Measurements from ENCODE around the gene MYLK. TPM values are rescaled to one million over a fixed set of nuclear protein-coding genes. Genes with fewer than 3 reads are reported as not detected.

The MYLK gene
- total RNA-seq, 1 experiment from 2014 or later = 3.1 TPM

DNA sequence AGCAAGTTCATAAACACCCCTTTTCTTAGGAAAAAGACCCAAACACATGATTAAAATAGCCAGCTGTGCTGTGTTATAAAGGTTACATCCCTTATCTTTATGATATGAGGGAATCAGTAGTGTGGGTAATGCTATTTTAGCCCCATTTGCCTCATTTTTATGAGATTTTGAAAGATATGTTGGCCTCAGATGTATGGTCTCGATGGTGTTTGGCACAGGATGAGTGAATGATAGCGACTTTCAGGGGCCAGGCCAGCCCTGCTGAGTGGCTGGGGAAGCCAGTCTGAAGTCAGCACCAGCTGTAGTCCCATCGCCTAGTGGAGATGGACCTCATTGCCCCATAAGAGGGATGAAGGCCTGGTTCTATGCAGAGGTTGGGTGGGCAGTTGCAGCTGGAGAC is 194.3 kb downstream of the MYLK start:
- Histone ChIP-seq H3K36me3 (replicated peaks; ENCODE audit: control insufficient read depth, insufficient read depth, low read length) (no peaks in the 10 kb centered on the region), H3K27me3 (ENCODE audit: control insufficient read depth, insufficient read depth, low read length) (no peaks in the 10 kb centered on the region), H3K4me3 (ENCODE audit: insufficient read depth, low read depth, low read length) (no peak overlapping the region)
- DNase-seq = no peak

DNA sequence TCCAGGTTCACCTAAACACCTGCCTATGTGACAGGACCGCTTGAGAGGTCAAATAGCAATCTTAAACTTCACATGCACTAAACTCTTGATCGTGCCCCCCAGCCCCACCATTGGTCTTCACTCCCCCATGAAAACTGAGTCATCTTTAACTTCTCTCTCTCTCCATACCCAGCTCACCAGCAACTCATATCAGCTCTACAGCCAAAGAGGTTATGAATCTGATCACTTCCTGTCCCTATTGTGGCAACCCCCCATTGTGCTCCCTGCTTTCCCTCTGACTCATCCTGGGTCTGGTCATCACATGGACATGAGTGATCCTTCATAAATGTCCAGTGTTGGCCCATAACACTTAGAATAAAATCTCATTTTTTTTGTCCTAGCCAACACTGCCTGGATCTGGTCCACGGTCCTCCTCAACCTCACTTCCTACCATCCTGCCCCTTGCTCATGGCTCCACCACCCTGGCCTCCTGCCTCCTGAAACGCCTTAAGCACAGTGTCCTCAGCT is 195.8 kb downstream of the MYLK start:
- no peaks in the 10 kb centered on the region for H3K36me3 ChIP-seq (replicated peaks; ENCODE audit: control insufficient read depth, insufficient read depth, low read length)
- no peaks in the 10 kb centered on the region; the same call in 1 of the 2 replicates for H3K27me3 ChIP-seq (ENCODE audit: control insufficient read depth, insufficient read depth, low read length)
- no peak for DNase-seq
- H3K4me3 ChIP-seq (ENCODE audit: insufficient read depth, low read depth, low read length) = no peak overlapping the region

DNA sequence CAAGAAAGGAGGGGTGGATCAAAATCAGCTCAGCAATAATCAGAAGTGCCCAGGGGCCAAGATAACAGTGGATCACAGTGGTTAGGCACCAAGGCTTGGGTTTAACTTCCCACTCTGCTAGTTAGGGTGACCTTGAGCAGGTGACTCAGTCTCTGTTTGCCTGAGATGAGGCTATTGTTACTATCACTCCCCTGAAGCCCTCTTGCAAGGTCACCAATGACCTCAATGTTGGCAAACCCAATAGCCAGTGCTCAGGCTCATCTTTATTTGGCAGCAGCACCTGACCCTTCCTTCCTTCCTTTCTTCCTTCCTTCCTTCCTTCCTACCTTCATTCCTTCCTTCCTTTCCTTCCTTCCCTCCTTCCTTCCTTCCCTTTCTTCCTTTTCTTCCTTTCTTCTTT is 196.8 kb downstream of the MYLK start:
- DNase-seq = no peak
- Histone ChIP-seq H3K36me3 (replicated peaks; ENCODE audit: control insufficient read depth, insufficient read depth, low read length) (no peaks in the 10 kb centered on the region), H3K27me3 (ENCODE audit: control insufficient read depth, insufficient read depth, low read length) (no peaks in the 10 kb centered on the region; the same call in 1 of the 2 replicates), H3K4me3 (ENCODE audit: insufficient read depth, low read depth, low read length) (no peak overlapping the region)

DNA sequence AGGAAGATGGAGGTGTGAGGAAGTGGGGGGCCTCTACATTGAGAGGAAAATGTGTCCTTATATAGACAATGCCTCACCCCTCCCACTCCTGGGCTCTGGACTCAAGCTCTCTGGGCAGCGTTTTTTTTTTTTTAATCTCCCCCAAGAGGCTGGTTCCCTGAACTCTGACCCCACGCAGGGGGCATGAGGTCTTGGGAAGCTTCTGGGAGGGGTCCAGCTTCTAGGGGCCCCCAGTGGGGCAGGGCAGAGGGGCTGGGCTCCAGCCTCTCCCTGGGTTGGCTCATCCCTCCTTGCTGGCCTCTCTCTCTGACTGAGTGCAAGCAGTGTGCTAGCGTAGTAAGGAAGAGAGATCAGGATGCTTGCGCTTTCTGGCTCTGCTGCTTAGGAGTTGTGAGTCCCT is 197.9 kb downstream of the MYLK start:
- Histone ChIP-seq H3K4me3 (ENCODE audit: insufficient read depth, low read depth, low read length) (no peak overlapping the region), H3K27me3 (ENCODE audit: control insufficient read depth, insufficient read depth, low read length) (no peaks in the 10 kb centered on the region; the same call in 1 of the 2 replicates), H3K36me3 (replicated peaks; ENCODE audit: control insufficient read depth, insufficient read depth, low read length) (no peaks in the 10 kb centered on the region; the same call in 1 of the 2 replicates)
- DNase-seq = peak; percentile 59

DNA sequence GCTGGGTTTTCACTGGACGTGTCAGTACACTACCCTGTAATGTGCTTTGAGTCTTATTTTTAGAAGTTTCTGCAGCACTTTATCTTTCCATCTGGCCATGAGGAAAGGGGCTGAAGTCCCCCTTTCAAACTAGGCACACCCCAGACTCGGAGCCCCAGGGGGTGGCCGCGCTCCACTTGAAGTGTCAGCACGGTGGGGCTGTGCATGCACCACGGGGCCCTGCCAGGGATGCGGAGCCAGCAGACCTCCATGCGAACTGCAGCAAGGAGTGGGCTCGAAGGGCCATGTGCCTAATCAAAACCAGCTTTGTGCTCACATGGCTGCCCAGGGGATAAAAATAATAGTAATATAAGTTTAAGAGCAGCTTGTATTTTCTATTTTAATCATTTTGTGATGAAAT is 198.4 kb downstream of the MYLK start:
- no peak for DNase-seq
- no peaks in the 10 kb centered on the region; the same call in 1 of the 2 replicates for H3K27me3 ChIP-seq (ENCODE audit: control insufficient read depth, insufficient read depth, low read length)
- H3K36me3 ChIP-seq (replicated peaks; ENCODE audit: control insufficient read depth, insufficient read depth, low read length) = no peaks in the 10 kb centered on the region; the same call in 1 of the 2 replicates
- no peak overlapping the region for H3K4me3 ChIP-seq (ENCODE audit: insufficient read depth, low read depth, low read length)

DNA sequence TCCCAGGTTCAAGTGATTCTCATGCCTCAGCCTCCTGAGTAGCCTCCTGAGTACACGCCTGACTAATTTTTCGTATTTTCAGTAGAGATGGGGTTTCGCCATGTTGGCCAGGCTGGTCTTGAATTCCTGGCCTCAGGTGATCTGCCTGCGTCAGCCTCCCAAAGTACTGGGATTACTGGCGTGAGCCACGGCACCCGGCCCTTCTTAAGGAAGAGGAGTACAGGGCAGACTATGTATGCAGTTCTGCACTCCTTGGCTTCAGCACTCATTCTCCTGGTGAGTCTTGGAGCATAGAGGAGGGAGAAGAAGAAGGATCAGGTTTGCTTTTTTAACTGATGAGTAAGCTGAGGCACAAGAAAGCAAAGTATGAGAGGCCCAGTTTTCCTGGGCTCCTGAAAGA is 199.5 kb downstream of the MYLK start:
- no peak for DNase-seq
- Histone ChIP-seq H3K27me3 (ENCODE audit: control insufficient read depth, insufficient read depth, low read length) (no peaks in the 10 kb centered on the region; the same call in 1 of the 2 replicates), H3K36me3 (replicated peaks; ENCODE audit: control insufficient read depth, insufficient read depth, low read length) (no peaks in the 10 kb centered on the region; the same call in 1 of the 2 replicates), H3K4me3 (ENCODE audit: insufficient read depth, low read depth, low read length) (no peak overlapping the region)

DNA sequence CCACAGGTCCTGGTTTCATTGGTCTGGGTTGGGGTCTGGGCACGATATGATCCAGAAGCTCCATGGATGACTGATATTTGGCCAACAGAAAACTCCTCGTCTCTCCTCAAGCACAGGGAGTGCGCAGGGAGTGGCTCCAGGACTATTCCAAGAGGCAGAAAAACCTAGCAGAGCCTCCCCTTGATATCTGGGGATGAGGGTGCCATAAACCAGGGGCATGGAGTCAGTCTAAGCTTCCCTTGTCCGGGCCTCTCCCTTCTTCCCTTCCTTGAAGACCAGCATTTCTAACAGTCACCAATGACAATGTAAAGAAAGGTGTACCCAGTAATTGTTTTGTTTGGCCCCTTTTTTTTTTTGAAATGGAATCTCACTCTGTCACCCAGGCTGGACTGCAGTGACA is 199.9 kb downstream of the MYLK start:
- no peaks in the 10 kb centered on the region; the same call in 1 of the 2 replicates for H3K36me3 ChIP-seq (replicated peaks; ENCODE audit: control insufficient read depth, insufficient read depth, low read length)
- no peak for DNase-seq
- H3K4me3 ChIP-seq (ENCODE audit: insufficient read depth, low read depth, low read length) = no peak overlapping the region
- no peaks in the 10 kb centered on the region; the same call in 1 of the 2 replicates for H3K27me3 ChIP-seq (ENCODE audit: control insufficient read depth, insufficient read depth, low read length)

DNA sequence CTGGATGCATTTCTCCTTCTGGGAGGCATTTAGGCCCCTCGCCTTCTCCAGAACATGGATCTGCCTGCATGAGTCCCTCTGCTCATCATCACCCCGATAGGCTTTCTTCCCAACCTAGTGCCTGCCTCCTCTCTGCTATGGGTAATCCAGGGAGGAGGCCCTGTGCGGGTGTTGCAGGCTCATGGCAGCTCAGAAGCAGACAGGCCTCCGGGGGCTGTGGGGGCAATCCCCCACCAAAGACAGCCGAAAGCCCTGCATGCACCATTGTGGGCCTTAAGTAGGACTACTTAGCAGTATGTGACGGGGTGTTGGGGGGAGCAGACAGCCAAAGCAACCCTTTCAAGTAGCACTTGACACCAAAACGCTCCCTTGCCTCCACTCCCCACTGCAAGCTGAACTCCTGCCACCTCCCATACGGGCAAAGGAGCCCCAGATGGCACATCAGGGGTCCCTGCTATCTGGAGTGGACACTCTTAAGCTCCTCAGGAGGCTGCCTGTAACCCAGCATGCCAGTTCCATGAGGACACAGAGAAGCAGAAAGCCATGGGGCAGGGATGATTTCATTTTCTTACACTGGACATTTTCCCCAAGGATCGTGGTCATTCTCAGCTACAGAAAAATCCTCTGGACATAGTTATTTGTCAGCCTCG is 200.5 kb downstream of the MYLK start:
- DNase-seq = no peak
- Histone ChIP-seq H3K27me3 (ENCODE audit: control insufficient read depth, insufficient read depth, low read length) (no peaks in the 10 kb centered on the region; the same call in 1 of the 2 replicates), H3K36me3 (replicated peaks; ENCODE audit: control insufficient read depth, insufficient read depth, low read length) (no peaks in the 10 kb centered on the region; the same call in 1 of the 2 replicates), H3K4me3 (ENCODE audit: insufficient read depth, low read depth, low read length) (no peak overlapping the region)

DNA sequence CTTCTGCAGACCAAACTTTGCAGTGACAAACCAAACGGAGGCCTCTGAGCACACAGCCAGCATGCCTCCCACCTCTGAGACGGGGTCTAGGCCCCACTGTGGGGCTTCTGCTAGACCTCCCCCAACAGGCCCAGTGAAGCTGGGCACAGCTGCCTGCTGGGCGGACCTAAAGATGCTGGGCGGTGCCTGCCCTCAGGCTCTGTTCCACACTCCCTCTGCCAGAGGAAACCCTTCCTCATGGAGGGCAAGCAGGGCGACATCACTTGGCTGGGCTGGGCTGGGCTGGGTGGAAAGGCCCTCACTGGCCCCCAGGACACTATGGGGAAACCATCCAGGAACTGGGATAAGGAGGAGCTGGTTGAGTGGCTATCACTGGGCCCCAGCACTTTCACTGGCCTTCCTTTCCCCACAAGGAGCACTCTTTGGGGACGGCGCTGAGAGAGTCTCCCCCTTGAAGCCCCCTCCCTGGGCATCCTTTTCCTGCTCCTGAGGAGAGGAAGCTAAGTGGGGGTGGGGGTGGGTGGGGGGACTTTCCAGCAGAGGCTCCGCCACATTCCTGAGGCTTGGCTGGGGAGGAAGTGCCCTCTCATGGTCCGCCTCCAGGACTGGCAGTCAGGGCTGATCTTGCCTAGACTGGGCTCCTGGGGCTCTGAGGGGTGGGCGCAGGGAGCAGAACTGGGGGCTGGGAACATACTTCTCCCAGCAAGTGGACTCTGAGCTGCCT is 201.2 kb downstream of the MYLK start:
- DNase-seq = peak; percentile 67
- no peaks in the 10 kb centered on the region; the same call in 1 of the 2 replicates for H3K27me3 ChIP-seq (ENCODE audit: control insufficient read depth, insufficient read depth, low read length)
- H3K4me3 ChIP-seq (ENCODE audit: insufficient read depth, low read depth, low read length) = no peak overlapping the region
- no peaks in the 10 kb centered on the region; the same call in 1 of the 2 replicates for H3K36me3 ChIP-seq (replicated peaks; ENCODE audit: control insufficient read depth, insufficient read depth, low read length)

DNA sequence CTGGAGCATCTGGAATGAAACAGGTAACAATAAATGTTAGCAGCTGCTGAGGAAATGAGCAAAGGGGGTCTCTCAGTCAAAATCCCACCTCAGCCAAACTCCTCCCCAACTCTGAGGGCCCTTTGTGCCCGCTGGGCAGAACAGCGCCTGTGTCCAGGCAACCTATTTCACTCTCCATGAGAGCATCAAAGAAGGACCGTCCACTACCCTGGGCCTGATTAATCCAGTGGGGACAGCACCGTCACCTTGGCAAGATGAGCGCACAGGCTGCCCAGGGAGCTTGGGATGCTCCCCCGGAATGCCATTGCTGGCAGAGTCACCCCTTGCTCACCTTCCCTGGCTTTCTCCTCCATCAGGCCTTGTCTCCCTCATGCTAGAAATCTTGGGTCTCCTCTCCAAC is 201.8 kb downstream of the MYLK start:
- no peak for DNase-seq
- no peak overlapping the region for H3K4me3 ChIP-seq (ENCODE audit: insufficient read depth, low read depth, low read length)
- no peaks in the 10 kb centered on the region; the same call in 1 of the 2 replicates for H3K27me3 ChIP-seq (ENCODE audit: control insufficient read depth, insufficient read depth, low read length)
- H3K36me3 ChIP-seq (replicated peaks; ENCODE audit: control insufficient read depth, insufficient read depth, low read length) = no peaks in the 10 kb centered on the region; the same call in 1 of the 2 replicates

DNA sequence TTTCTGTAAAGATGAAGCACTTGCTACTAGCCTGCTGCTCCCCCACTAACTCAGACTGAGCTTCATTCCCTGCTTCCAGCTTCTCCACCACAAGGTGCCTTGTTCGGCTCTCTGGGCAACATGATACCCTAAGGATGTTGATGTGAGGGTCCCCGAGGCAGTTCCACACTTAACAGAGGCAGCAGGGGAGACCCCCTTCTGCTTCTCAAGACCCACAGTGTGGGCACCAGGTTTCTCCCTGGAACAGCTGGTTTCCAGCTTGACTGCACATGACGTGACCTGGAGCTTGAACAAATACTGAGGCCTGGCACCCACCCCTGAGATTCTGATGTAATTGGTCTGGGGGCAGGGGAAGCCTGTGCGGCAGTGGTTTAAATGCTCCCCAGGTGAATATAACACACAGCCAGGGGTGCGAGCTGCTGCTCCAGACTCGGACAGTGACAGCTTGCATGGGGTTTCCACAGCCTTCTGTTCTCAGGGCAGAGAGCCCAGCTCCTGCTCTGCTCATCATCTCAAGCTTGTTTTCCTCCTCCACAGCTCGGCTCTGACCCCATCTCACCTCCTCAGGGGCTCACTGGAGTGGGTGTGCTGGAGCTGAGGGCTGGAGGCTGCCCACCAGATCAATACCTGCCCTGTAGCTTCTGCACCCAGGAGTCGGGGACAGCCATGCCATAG is 204.3 kb downstream of the MYLK start:
- no peak overlapping the region for H3K4me3 ChIP-seq (ENCODE audit: insufficient read depth, low read depth, low read length)
- no peak for DNase-seq
- no peaks in the 10 kb centered on the region; the same call in 1 of the 2 replicates for H3K36me3 ChIP-seq (replicated peaks; ENCODE audit: control insufficient read depth, insufficient read depth, low read length)
- H3K27me3 ChIP-seq (ENCODE audit: control insufficient read depth, insufficient read depth, low read length) = no peaks in the 10 kb centered on the region; the same call in 1 of the 2 replicates

DNA sequence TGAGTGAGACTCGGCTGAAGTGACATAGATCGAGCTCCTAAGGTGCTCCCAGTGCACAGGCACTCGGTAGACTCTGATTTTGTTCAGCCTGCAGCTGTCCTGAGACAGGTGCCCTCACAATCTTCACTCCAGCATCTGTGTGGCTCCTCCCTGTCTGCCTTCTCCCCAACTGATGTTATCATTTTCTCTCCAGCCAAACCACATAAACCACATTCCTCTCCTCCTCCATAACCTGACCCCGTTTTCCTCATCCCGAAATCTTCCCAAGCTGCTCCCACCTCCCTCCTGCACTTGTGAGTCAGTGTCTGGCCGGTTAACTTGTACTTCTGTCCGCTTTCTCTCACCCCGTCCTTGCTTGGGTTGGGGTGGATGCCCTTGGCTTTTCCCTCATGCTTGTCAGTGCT is 206.0 kb downstream of the MYLK start:
- no peaks in the 10 kb centered on the region; the same call in 1 of the 2 replicates for H3K36me3 ChIP-seq (replicated peaks; ENCODE audit: control insufficient read depth, insufficient read depth, low read length)
- no peak for DNase-seq
- H3K4me3 ChIP-seq (ENCODE audit: insufficient read depth, low read depth, low read length) = no peak overlapping the region
- no peaks in the 10 kb centered on the region; the same call in 1 of the 2 replicates for H3K27me3 ChIP-seq (ENCODE audit: control insufficient read depth, insufficient read depth, low read length)

DNA sequence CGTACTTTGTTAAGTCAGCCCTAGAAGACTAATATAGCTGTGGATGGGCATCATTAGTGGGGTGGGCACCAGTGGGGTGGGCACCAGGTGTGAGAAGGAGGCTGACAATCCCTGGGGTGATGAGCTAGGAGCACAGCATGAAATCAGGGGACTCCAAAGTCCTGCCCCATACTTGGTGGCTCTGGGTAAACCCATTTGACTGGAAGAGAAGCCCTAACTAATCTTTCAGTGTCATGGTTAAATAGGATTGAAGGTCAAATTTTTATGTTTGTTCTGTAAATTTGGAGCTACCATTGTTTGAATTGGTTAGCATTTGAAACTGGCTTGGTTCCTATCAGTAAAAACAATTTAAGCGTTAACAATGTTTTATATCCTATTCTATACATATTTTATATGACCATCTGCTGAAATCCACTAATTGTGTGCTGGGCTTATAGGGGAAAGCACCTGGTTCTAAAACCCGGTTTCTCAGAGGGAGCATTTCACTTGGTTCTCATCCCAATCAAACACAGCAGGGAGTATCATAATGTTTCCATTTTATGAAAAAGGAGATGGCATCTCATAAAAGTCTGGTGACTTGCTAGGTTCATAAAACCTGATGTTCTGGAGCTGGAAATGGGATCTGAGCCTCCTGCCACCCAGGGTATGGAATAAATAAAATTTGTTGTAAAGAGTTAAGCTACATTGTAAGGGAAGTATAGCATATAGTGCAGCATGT is 211.5 kb downstream of the MYLK start:
- H3K27me3 ChIP-seq (ENCODE audit: control insufficient read depth, insufficient read depth, low read length) = no peaks in the 10 kb centered on the region; the same call in 1 of the 2 replicates
- H3K36me3 ChIP-seq (replicated peaks; ENCODE audit: control insufficient read depth, insufficient read depth, low read length) = no peaks in the 10 kb centered on the region
- no peak for DNase-seq
- H3K4me3 ChIP-seq (ENCODE audit: insufficient read depth, low read depth, low read length) = no peak overlapping the region

DNA sequence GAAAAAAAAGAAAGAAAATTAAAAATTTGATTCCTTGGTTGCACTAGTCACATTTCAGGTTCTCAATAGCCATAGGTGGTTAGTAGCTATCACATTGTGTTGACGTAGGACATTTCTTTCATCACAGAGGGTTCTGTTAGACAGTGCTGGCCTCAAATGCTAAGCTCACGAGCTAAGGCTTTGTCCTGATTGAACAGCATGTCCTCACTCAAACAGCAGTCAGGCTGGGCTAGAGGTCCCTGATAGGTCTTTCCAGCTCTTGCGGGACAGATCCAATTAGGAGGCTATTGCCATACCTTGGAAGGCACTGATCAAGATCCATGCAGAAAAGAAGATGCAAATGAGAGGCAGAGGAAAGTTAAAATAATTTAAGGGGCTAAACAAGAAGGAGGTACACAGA is 213.4 kb downstream of the MYLK start:
- DNase-seq = no peak
- H3K36me3 ChIP-seq (replicated peaks; ENCODE audit: control insufficient read depth, insufficient read depth, low read length) = no peaks in the 10 kb centered on the region
- H3K4me3 ChIP-seq (ENCODE audit: insufficient read depth, low read depth, low read length) = no peak overlapping the region
- no peaks in the 10 kb centered on the region for H3K27me3 ChIP-seq (ENCODE audit: control insufficient read depth, insufficient read depth, low read length)
